LHCN-M2 (cell line): ENCODE data around the gene ZNF512B. TPM values are rescaled to one million over a fixed set of nuclear protein-coding genes. Genes with fewer than 3 reads are reported as not detected.

ENCODE experiments used
- total RNA-seq: library from RNA; depleted of rRNA; stranded (reverse); fragments of >200 nt; gene quantifications from 2 replicates; pipeline ENCODE4 v1.2.3, GENCODE V29; 2014; rRNA removed

The ZNF512B gene
- total RNA-seq, 1 experiment from 2014 or later, result 13.2 TPM

Other genes with a start within 250 kb of the ZNF512B start
- gene LIME1, start 233.3 kb downstream of the ZNF512B start, total RNA-seq, result 16.2 and 19.1 TPM in 2 replicates
- 150 and 157 TPM in 2 replicates for gene SLC2A4RG, start 230.2 kb downstream of the ZNF512B start, total RNA-seq
- 7.6 and 9.1 TPM in 2 replicates for gene ZBTB46, start 138.7 kb downstream of the ZNF512B start, total RNA-seq
- gene ABHD16B, start 108.4 kb downstream of the ZNF512B start, total RNA-seq, result not detected in 2 replicates
- gene TPD52L2, start 104.7 kb downstream of the ZNF512B start, total RNA-seq, result 118 and 119 TPM in 2 replicates
- gene DNAJC5, start 74.8 kb downstream of the ZNF512B start, total RNA-seq, result 63.2 and 64.1 TPM in 2 replicates
- 17.4 and 22.8 TPM in 2 replicates for gene UCKL1, start 13.5 kb downstream of the ZNF512B start, total RNA-seq
- 1.2 and 3.1 TPM in 2 replicates for gene SAMD10, start 9.7 kb upstream of the ZNF512B start, total RNA-seq
- 50.1 and 60.4 TPM in 2 replicates for gene PRPF6, start 11.2 kb upstream of the ZNF512B start, total RNA-seq
- gene C20orf204, start 66.3 kb upstream of the ZNF512B start, total RNA-seq, result 0.17 and 0.19 TPM in 2 replicates
- not detected in 2 replicates for gene SOX18, start 79.7 kb upstream of the ZNF512B start, total RNA-seq
- gene TCEA2, start 93.3 kb upstream of the ZNF512B start, total RNA-seq, result 30.7 and 41.1 TPM in 2 replicates
- gene RGS19, start 109.6 kb upstream of the ZNF512B start, total RNA-seq, result 26.9 and 34.5 TPM in 2 replicates
- gene OPRL1, start 110.2 kb upstream of the ZNF512B start, total RNA-seq, result 0.92 and 1.2 TPM in 2 replicates
- gene LKAAEAR1, start 114.5 kb upstream of the ZNF512B start, total RNA-seq, result 0.40 and 1.7 TPM in 2 replicates
- gene NPBWR2, start 137.6 kb upstream of the ZNF512B start, total RNA-seq, result not detected in 2 replicates
- not detected in 2 replicates for gene MYT1, start 194.5 kb upstream of the ZNF512B start, total RNA-seq